Measurements from ENCODE around the gene PADI1.
A peak's percentile ranks its signal among the peaks of the same experiment; 100 is the strongest.

PADI1 gene

GRCh38 chr1:17248781-17249180 lies 43.9 kb downstream of the PADI1 start, which contains the start of gene PADI3:
Gene PADI3, plus strand, starts transcription at chr1:17249098. Its CDS starts 40 bp downstream, at chr1:17249138.
- peaks cover 4 to 18% (median 14%) of the 10 kb centered on the region in 5 donors for H3K27me3 ChIP-seq (ENCODE audit: control insufficient read depth in 5 of 5, insufficient read depth in 4 of 5, low read length in 5 of 5)
- H3K4me3 ChIP-seq (ENCODE audit: low read depth in 1 of 5, low read length in 5 of 5), result no peak within 1 kb of the TSS
- H3K4me1 ChIP-seq (ENCODE audit: control insufficient read depth in 5 of 5, insufficient read depth in 5 of 5, low read length in 5 of 5), result peaks cover 0 to 6% (median 0%) of the 10 kb centered on the region in 5 donors
- H3K9me3 ChIP-seq (ENCODE audit: control insufficient read depth in 5 of 5, low read length in 5 of 5), result no peaks in the 10 kb centered on the region
- no peaks in the 10 kb centered on the region for H3K36me3 ChIP-seq (ENCODE audit: control insufficient read depth in 5 of 5, insufficient read depth in 5 of 5, low read length in 5 of 5)
- H3K9ac ChIP-seq (ENCODE audit: low read length in 5 of 5), result no peak within 1 kb of the TSS
- no peak within 1 kb of the TSS for H3K27ac ChIP-seq (ENCODE audit: low read depth, low read length)

- peaks cover 0 to 5% (median 0%) of the 10 kb centered on the region in 5 donors for H3K4me1 ChIP-seq (ENCODE audit: control insufficient read depth in 5 of 5, insufficient read depth in 5 of 5, low read length in 5 of 5)
- no peak overlapping the region for H3K9ac ChIP-seq (ENCODE audit: low read length in 5 of 5)
- H3K9me3 ChIP-seq (ENCODE audit: control insufficient read depth in 5 of 5, low read length in 5 of 5), result no peaks in the 10 kb centered on the region
- no peak overlapping the region for H3K27ac ChIP-seq (ENCODE audit: low read depth, low read length)
- H3K36me3 ChIP-seq (ENCODE audit: control insufficient read depth in 5 of 5, insufficient read depth in 5 of 5, low read length in 5 of 5), result no peaks in the 10 kb centered on the region
- peaks cover 4 to 21% (median 15%) of the 10 kb centered on the region in 5 donors for H3K27me3 ChIP-seq (ENCODE audit: control insufficient read depth in 5 of 5, insufficient read depth in 4 of 5, low read length in 5 of 5)
- no peak overlapping the region for H3K4me3 ChIP-seq (ENCODE audit: low read depth in 1 of 5, low read length in 5 of 5)
Measured at GRCh38 chr1:17250601-17251000, 45.7 kb downstream of the PADI1 start.

- H3K9ac ChIP-seq (ENCODE audit: low read length in 5 of 5), result no peak overlapping the region
- H3K9me3 ChIP-seq (ENCODE audit: control insufficient read depth in 5 of 5, low read length in 5 of 5), result no peaks in the 10 kb centered on the region
- no peak overlapping the region for H3K27ac ChIP-seq (ENCODE audit: low read depth, low read length)
- H3K36me3 ChIP-seq (ENCODE audit: control insufficient read depth in 5 of 5, insufficient read depth in 5 of 5, low read length in 5 of 5), result no peaks in the 10 kb centered on the region
- H3K27me3 ChIP-seq (ENCODE audit: control insufficient read depth in 5 of 5, insufficient read depth in 4 of 5, low read length in 5 of 5), result peaks cover 4 to 21% (median 19%) of the 10 kb centered on the region in 5 donors
- H3K4me3 ChIP-seq (ENCODE audit: low read depth in 1 of 5, low read length in 5 of 5), result no peak overlapping the region
- no peaks in the 10 kb centered on the region for H3K4me1 ChIP-seq (ENCODE audit: control insufficient read depth in 5 of 5, insufficient read depth in 5 of 5, low read length in 5 of 5)
Measured at GRCh38 chr1:17251246-17251645, 46.3 kb downstream of the PADI1 start.

GRCh38 chr1:17251701-17252376 lies 46.9 kb downstream of the PADI1 start:
- Histone ChIP-seq H3K36me3 (ENCODE audit: control insufficient read depth in 5 of 5, insufficient read depth in 5 of 5, low read length in 5 of 5) (no peaks in the 10 kb centered on the region), H3K4me1 (ENCODE audit: control insufficient read depth in 5 of 5, insufficient read depth in 5 of 5, low read length in 5 of 5) (no peaks in the 10 kb centered on the region), H3K27ac (ENCODE audit: low read depth, low read length) (no peak overlapping the region), H3K4me3 (ENCODE audit: low read depth in 1 of 5, low read length in 5 of 5) (no peak overlapping the region), H3K27me3 (ENCODE audit: control insufficient read depth in 5 of 5, insufficient read depth in 4 of 5, low read length in 5 of 5) (peaks cover 4 to 24% (median 20%) of the 10 kb centered on the region in 5 donors), H3K9ac (ENCODE audit: low read length in 5 of 5) (no peak overlapping the region), H3K9me3 (ENCODE audit: control insufficient read depth in 5 of 5, low read length in 5 of 5) (no peaks in the 10 kb centered on the region)

DNA sequence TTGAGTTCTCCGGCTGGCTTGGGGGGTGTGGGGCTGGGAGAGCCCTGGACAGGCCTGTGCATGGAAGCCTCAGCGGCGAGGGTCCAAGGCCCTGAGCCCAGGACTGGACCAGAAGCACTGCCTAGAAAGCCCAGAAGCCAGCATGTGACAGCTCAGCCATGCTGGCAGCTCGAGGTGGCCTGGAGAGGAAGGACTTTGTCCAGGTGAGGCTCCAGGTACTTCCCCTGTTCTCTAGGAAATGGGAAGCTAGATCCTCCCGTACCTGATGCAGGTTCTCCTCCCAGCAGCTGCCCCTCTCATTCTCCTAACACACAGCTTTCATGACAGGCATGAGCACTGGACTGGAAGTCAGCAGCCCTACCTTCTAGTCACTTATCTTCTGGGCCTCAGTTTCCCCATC lies 50.4 kb downstream of the PADI1 start:
- H3K36me3 ChIP-seq (ENCODE audit: control insufficient read depth in 5 of 5, insufficient read depth in 5 of 5, low read length in 5 of 5), result no peaks in the 10 kb centered on the region
- no peaks in the 10 kb centered on the region for H3K9me3 ChIP-seq (ENCODE audit: control insufficient read depth in 5 of 5, low read length in 5 of 5)
- peaks cover 4 to 33% (median 27%) of the 10 kb centered on the region in 5 donors for H3K27me3 ChIP-seq (ENCODE audit: control insufficient read depth in 5 of 5, insufficient read depth in 4 of 5, low read length in 5 of 5)
- H3K9ac ChIP-seq (ENCODE audit: low read length in 5 of 5), result no peak overlapping the region
- no peak overlapping the region for H3K4me3 ChIP-seq (ENCODE audit: low read depth in 1 of 5, low read length in 5 of 5)
- H3K27ac ChIP-seq (ENCODE audit: low read depth, low read length), result no peak overlapping the region
- H3K4me1 ChIP-seq (ENCODE audit: control insufficient read depth in 5 of 5, insufficient read depth in 5 of 5, low read length in 5 of 5), result peaks cover 0 to 5% (median 0%) of the 10 kb centered on the region in 5 donors

GRCh38 chr1:17258116-17258757 lies 53.3 kb downstream of the PADI1 start:
- H3K27ac ChIP-seq (ENCODE audit: low read depth, low read length), result no peak overlapping the region
- peaks cover 0 to 5% (median 0%) of the 10 kb centered on the region in 5 donors for H3K4me1 ChIP-seq (ENCODE audit: control insufficient read depth in 5 of 5, insufficient read depth in 5 of 5, low read length in 5 of 5)
- peak overlapping the region in 1 of 5 donors; percentile 16 for H3K9ac ChIP-seq (ENCODE audit: low read length in 5 of 5)
- no peak overlapping the region for H3K4me3 ChIP-seq (ENCODE audit: low read depth in 1 of 5, low read length in 5 of 5)
- H3K27me3 ChIP-seq (ENCODE audit: control insufficient read depth in 5 of 5, insufficient read depth in 4 of 5, low read length in 5 of 5), result peaks cover 0 to 30% (median 23%) of the 10 kb centered on the region in 5 donors
- H3K36me3 ChIP-seq (ENCODE audit: control insufficient read depth in 5 of 5, insufficient read depth in 5 of 5, low read length in 5 of 5), result no peaks in the 10 kb centered on the region
- H3K9me3 ChIP-seq (ENCODE audit: control insufficient read depth in 5 of 5, low read length in 5 of 5), result peaks cover 0 to 2% (median 0%) of the 10 kb centered on the region in 5 donors

DNA sequence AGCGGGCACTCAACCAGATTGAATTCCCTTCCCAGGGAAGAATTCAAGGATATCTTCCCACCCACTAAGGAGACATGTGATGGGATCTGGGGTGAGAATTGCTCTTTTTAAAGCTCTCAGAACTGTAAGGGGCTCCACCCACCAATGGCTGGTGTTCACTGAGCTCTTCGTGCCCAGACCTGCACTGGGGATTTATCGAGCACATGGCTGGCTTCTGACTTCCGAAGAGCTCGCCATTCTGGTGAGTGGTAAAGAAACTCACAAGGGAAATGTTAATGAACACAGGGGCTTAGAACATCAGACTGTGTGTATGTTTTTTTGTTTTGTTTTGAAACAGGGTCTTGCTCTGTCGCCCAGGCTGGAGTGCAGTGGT lies 53.8 kb downstream of the PADI1 start:
- Histone ChIP-seq H3K27me3 (ENCODE audit: control insufficient read depth in 5 of 5, insufficient read depth in 4 of 5, low read length in 5 of 5) (peaks cover 0 to 29% (median 23%) of the 10 kb centered on the region in 5 donors), H3K4me1 (ENCODE audit: control insufficient read depth in 5 of 5, insufficient read depth in 5 of 5, low read length in 5 of 5) (peaks cover 0 to 5% (median 0%) of the 10 kb centered on the region in 5 donors), H3K4me3 (ENCODE audit: low read depth in 1 of 5, low read length in 5 of 5) (no peak overlapping the region), H3K9ac (ENCODE audit: low read length in 5 of 5) (peak overlapping the region in 1 of 5 donors; percentile 16), H3K27ac (ENCODE audit: low read depth, low read length) (no peak overlapping the region), H3K9me3 (ENCODE audit: control insufficient read depth in 5 of 5, low read length in 5 of 5) (peaks cover 0 to 2% (median 0%) of the 10 kb centered on the region in 5 donors), H3K36me3 (ENCODE audit: control insufficient read depth in 5 of 5, insufficient read depth in 5 of 5, low read length in 5 of 5) (no peaks in the 10 kb centered on the region)

DNA sequence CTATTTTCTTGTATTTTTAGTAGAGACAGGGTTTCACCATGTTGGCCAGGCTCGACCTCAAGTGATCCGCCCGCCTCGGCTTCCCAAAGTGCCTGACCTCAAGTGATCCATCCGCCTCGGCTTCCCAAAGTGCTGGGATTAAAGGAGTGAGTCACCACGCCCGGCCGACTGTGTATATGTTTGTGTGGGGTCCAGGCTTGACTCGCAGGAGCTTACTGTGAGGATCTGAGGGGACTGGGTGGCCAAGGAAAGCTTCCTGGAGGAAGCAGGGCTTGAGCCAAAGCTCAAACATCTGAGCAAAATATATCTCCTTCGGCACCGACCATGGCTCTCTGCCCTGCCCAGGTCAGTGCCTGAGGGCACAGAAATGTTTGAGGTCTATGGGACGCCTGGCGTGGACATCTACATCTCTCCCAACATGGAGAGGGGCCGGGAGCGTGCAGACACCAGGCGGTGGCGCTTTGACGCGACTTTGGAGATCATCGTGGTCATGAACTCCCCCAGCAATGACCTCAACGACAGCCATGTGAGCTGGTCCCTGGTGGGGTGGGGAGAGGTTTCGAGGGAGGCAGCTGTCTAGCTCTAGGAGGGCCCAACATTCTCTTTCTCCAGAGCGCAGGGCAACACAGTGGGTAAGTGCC lies 54.4 kb downstream of the PADI1 start:
- H3K4me1 ChIP-seq (ENCODE audit: control insufficient read depth in 5 of 5, insufficient read depth in 5 of 5, low read length in 5 of 5), result peaks cover 0 to 5% (median 0%) of the 10 kb centered on the region in 5 donors
- no peak overlapping the region for H3K4me3 ChIP-seq (ENCODE audit: low read depth in 1 of 5, low read length in 5 of 5)
- peaks cover 0 to 29% (median 23%) of the 10 kb centered on the region in 5 donors for H3K27me3 ChIP-seq (ENCODE audit: control insufficient read depth in 5 of 5, insufficient read depth in 4 of 5, low read length in 5 of 5)
- no peak overlapping the region for H3K27ac ChIP-seq (ENCODE audit: low read depth, low read length)
- no peaks in the 10 kb centered on the region for H3K36me3 ChIP-seq (ENCODE audit: control insufficient read depth in 5 of 5, insufficient read depth in 5 of 5, low read length in 5 of 5)
- no peak overlapping the region for H3K9ac ChIP-seq (ENCODE audit: low read length in 5 of 5)
- peaks cover 0 to 2% (median 0%) of the 10 kb centered on the region in 5 donors for H3K9me3 ChIP-seq (ENCODE audit: control insufficient read depth in 5 of 5, low read length in 5 of 5)

- Histone ChIP-seq H3K4me3 (ENCODE audit: low read depth in 1 of 5, low read length in 5 of 5) (no peak overlapping the region), H3K4me1 (ENCODE audit: control insufficient read depth in 5 of 5, insufficient read depth in 5 of 5, low read length in 5 of 5) (peaks cover 0 to 5% (median 0%) of the 10 kb centered on the region in 5 donors), H3K27ac (ENCODE audit: low read depth, low read length) (no peak overlapping the region), H3K27me3 (ENCODE audit: control insufficient read depth in 5 of 5, insufficient read depth in 4 of 5, low read length in 5 of 5) (peaks cover 0 to 28% (median 23%) of the 10 kb centered on the region in 5 donors), H3K36me3 (ENCODE audit: control insufficient read depth in 5 of 5, insufficient read depth in 5 of 5, low read length in 5 of 5) (no peaks in the 10 kb centered on the region), H3K9me3 (ENCODE audit: control insufficient read depth in 5 of 5, low read length in 5 of 5) (peaks cover 0 to 2% (median 0%) of the 10 kb centered on the region in 5 donors), H3K9ac (ENCODE audit: low read length in 5 of 5) (no peak overlapping the region)
Measured at GRCh38 chr1:17260264-17260663, 55.3 kb downstream of the PADI1 start.

- Histone ChIP-seq H3K4me1 (ENCODE audit: control insufficient read depth in 5 of 5, insufficient read depth in 5 of 5, low read length in 5 of 5) (peaks cover 0 to 5% (median 0%) of the 10 kb centered on the region in 5 donors), H3K4me3 (ENCODE audit: low read depth in 1 of 5, low read length in 5 of 5) (no peak overlapping the region), H3K27ac (ENCODE audit: low read depth, low read length) (no peak overlapping the region), H3K27me3 (ENCODE audit: control insufficient read depth in 5 of 5, insufficient read depth in 4 of 5, low read length in 5 of 5) (peaks cover 0 to 25% (median 21%) of the 10 kb centered on the region in 5 donors), H3K9me3 (ENCODE audit: control insufficient read depth in 5 of 5, low read length in 5 of 5) (peaks cover 0 to 2% (median 0%) of the 10 kb centered on the region in 5 donors), H3K9ac (ENCODE audit: low read length in 5 of 5) (no peak overlapping the region), H3K36me3 (ENCODE audit: control insufficient read depth in 5 of 5, insufficient read depth in 5 of 5, low read length in 5 of 5) (no peaks in the 10 kb centered on the region)
Measured at GRCh38 chr1:17260738-17261137, 55.8 kb downstream of the PADI1 start.
